ENCODE measurements around the gene FAM117A.

Gene FAM117A

DNA sequence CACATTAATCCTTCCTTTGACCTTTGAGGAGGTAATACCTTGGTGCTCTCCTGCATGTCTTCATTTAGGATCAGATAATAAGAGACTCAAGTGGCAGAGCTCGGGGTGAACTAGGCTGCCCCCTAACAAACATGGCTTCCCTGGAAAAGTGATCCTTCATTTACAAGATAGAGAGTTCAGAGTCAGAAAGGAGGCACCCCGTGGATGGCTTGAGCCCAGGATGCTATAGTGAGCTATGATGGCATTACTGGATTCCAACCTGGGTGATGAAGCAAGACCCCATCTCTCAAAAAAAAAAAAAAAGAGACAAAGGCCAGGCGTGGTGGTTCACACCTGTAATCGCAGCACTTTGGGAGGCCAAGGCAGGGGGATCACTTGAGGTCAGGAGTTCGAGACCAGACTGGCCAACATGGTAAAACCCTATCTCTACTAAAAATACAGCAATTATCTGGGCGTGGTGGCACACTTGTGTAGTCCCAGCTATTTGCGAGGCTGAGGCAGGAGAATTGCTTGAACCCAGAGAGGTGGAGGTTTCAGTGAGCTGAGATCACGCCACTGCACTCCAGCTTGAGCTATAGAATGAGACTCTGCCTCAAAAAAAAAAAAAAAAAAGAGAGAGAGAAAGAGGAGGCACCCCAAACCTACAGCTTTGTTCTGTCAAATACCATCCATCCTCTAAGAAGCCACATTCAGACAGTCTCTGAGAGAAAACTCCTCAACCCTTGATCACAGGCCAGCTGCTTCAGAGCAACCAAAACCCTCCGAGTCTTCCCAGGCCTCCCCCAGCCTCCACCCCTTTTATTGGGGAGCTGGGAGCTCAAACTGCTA is 7.4 kb downstream of the FAM117A start:
- H3K4me1 ChIP-seq = peaks cover 4% of the 10 kb centered on the region
- DNase-seq (ENCODE audit: low spot score in 2 of 2) = no peak
- H3K4me3 ChIP-seq = no peak overlapping the region
- in situ Hi-C loops (cut with MboI; ENCODE audit: low sequenced_read_pairs) = no loop called here
- no peaks in the 10 kb centered on the region for H3K36me3 ChIP-seq (replicated peaks)
- no peaks in the 10 kb centered on the region for H3K27me3 ChIP-seq (ENCODE audit: low read depth)
- H3K9me3 ChIP-seq = no peaks in the 10 kb centered on the region

DNA sequence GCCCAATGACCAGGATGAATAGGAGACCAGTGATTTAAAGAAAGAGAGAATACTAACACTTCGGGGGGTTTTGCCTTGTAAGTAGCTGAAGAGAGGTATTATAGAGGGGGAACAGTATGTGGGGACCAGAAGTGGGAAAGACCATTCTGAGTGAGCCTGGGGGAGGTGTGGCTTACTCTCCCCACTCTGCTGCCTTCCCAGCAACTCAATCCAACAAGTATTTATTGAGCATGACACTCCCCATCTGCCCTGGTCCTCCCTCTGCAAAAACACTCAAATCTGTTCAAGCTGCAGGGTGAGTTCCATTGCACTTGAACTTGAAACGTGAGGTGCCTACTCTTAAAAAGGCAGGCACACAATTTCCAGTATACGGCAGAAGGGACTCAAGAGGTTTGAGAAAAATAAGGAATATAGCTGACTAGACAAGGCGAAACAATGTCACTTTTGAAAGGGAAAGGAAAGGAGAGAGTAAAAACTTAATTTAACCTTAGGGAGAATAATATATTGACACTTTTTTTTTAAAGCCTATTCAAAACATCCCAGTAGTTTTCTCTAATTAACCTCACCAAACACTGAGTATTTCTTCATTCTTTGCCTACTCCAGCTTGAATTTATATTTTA is 8.2 kb downstream of the FAM117A start:
- peaks cover 4% of the 10 kb centered on the region for H3K4me1 ChIP-seq

DNA sequence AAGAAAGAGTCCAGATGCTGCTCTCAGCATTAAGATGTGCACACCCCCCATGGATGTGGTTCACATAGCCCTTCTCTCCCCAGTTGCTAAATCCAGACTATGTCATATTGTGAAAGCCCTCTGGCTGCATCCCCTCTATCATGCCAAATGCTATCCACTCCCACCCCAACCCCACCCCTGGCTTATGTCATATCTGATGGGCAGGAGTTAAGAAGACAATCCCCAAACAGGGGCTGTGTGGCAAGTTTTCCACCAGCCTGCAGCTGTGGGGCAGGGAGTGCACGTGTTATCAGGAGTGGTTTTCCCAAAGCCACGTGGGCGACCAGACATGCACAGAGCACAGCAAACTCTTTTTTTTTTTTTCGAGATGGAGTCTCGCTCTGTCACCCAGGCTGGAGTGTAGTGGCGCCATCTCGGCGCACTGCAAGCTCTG is 10.0 kb downstream of the FAM117A start:
- no peaks in the 10 kb centered on the region for H3K36me3 ChIP-seq (replicated peaks)
- no peak overlapping the region for H3K4me3 ChIP-seq
- in situ Hi-C loops (cut with MboI; ENCODE audit: low sequenced_read_pairs) = no loop called here
- no peak for DNase-seq (ENCODE audit: low spot score in 2 of 2)
- no peaks in the 10 kb centered on the region for H3K9me3 ChIP-seq
- no peaks in the 10 kb centered on the region for H3K4me1 ChIP-seq
- no peaks in the 10 kb centered on the region for H3K27me3 ChIP-seq (ENCODE audit: low read depth)

More for the DNA sequence above, 8.2 kb downstream of the FAM117A start:
- no peaks in the 10 kb centered on the region for H3K27me3 ChIP-seq (ENCODE audit: low read depth)
- no peak for DNase-seq (ENCODE audit: low spot score in 2 of 2)
- no peaks in the 10 kb centered on the region for H3K9me3 ChIP-seq
- H3K4me3 ChIP-seq = no peak overlapping the region
- H3K36me3 ChIP-seq (replicated peaks) = no peaks in the 10 kb centered on the region
- in situ Hi-C loops (cut with MboI; ENCODE audit: low sequenced_read_pairs) = no loop called here

DNA sequence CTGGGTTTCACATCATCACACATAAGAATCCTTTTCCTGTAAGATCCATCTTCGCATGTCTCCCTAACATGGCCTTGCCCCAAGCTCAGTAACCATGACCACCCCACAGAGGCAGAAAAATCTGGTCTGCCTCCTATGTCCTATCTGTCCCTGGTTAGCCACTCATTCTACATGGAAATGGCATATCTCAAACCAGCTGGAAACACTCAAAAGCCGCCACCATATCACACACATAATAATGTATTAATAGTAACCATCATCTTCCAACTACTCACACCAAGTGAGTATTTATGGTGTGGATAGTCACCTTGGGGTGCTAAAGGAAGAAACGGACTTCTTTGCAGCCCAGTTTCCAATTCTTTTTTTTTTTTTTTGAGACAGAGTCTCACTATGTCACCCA is 11.4 kb downstream of the FAM117A start:
- no peak overlapping the region for H3K4me3 ChIP-seq
- no peaks in the 10 kb centered on the region for H3K9me3 ChIP-seq
- H3K36me3 ChIP-seq (replicated peaks) = no peaks in the 10 kb centered on the region
- no peaks in the 10 kb centered on the region for H3K4me1 ChIP-seq
- DNase-seq (ENCODE audit: low spot score in 2 of 2) = no peak
- H3K27me3 ChIP-seq (ENCODE audit: low read depth) = no peaks in the 10 kb centered on the region
- in situ Hi-C loops (cut with MboI; ENCODE audit: low sequenced_read_pairs) = no loop called here

DNA sequence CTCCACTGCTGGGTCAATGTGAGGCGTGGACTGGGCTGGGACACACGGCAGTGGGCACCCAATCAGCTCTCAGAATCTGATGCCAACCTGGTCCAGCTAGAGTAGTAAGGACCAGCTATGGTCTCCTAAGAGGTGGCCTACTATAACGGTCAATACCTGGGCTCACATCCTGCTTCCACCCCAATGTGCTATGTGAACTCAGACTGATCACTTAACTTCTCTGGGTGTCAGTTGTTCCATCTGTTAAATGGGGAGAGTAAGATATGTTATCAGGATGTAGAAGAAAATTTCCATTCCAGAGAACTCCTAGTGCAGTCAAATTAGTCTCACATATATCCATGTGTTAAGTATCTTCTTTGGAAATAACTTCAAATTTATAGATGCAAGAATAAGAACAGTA is 14.2 kb downstream of the FAM117A start:
- no peaks in the 10 kb centered on the region for H3K4me1 ChIP-seq
- no peaks in the 10 kb centered on the region for H3K9me3 ChIP-seq
- no peak for DNase-seq (ENCODE audit: low spot score in 2 of 2)
- no peak overlapping the region for H3K4me3 ChIP-seq
- H3K27me3 ChIP-seq (ENCODE audit: low read depth) = no peaks in the 10 kb centered on the region
- in situ Hi-C loops (cut with MboI; ENCODE audit: low sequenced_read_pairs) = no loop called here
- H3K36me3 ChIP-seq (replicated peaks) = no peaks in the 10 kb centered on the region

DNA sequence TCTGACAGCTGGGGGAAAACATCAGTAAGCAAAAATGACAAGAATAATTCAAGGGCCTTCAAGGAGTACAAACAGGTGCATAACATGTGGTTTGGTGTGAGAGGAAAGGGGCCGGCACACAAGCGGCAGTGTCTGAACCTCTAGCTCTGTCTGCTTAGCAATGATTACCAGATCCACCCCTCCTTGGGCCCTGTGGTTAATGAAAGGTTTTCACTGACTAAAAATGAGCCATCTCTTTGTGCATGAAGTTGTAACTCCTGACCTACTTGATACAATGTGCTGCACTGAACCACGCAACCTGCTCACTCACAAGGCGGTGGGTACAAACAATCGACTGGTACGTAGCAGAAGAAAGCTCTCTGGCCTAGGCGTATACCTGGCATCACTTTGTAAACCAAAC is 15.1 kb downstream of the FAM117A start:
- no peaks in the 10 kb centered on the region for H3K4me1 ChIP-seq
- no peaks in the 10 kb centered on the region for H3K36me3 ChIP-seq (replicated peaks)
- in situ Hi-C loops (cut with MboI; ENCODE audit: low sequenced_read_pairs) = no loop called here
- H3K4me3 ChIP-seq = no peak overlapping the region
- H3K27me3 ChIP-seq (ENCODE audit: low read depth) = no peaks in the 10 kb centered on the region
- no peaks in the 10 kb centered on the region for H3K9me3 ChIP-seq
- DNase-seq (ENCODE audit: low spot score in 2 of 2) = no peak

DNA sequence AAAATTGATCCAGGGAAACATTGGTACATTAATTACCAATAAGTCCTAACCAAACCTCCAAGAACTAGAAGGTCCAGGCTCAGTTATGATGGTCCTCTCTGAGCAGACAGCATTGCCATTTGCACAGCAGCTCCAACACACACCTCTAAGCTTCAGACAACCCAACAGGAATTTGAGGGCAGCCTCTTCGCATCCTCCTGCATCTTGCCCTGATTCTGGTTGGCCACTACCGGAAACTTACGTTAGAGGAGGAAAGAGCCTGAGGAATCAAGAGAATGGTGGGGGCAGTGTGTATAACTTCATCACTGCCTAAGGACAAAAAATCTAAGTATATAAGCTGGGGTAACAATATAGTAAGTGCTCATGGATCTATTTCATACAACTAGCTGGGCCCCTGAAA is 15.7 kb downstream of the FAM117A start:
- Histone ChIP-seq H3K9me3 (no peaks in the 10 kb centered on the region), H3K4me1 (no peaks in the 10 kb centered on the region), H3K27me3 (ENCODE audit: low read depth) (no peaks in the 10 kb centered on the region), H3K36me3 (replicated peaks) (no peaks in the 10 kb centered on the region), H3K4me3 (no peak overlapping the region)
- in situ Hi-C loops (cut with MboI; ENCODE audit: low sequenced_read_pairs) = no loop called here
- no peak for DNase-seq (ENCODE audit: low spot score in 2 of 2)

DNA sequence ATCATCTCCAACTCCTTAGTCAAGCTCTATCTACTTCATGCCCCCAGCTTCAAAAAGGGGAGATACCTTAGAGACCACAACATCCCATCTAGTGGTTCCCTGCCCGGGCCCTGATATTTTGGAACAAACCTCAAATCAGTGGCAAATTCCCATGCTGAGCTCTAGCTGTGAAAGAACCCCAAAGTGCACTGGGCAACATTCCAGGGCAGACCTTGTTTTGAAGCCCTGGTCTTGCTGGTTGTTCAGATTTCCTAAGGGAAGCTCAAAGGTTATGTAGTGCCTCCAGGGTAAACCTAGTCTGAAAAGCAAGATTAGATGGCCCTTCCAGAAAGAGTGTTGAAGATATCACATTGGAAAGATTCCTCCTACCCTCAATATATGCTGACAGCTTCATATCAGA is 16.3 kb downstream of the FAM117A start:
- in situ Hi-C loops (cut with MboI; ENCODE audit: low sequenced_read_pairs) = no loop called here
- no peak for DNase-seq (ENCODE audit: low spot score in 2 of 2)
- no peak overlapping the region for H3K4me3 ChIP-seq
- no peaks in the 10 kb centered on the region for H3K27me3 ChIP-seq (ENCODE audit: low read depth)
- no peaks in the 10 kb centered on the region for H3K36me3 ChIP-seq (replicated peaks)
- H3K9me3 ChIP-seq = no peaks in the 10 kb centered on the region
- H3K4me1 ChIP-seq = no peaks in the 10 kb centered on the region

DNA sequence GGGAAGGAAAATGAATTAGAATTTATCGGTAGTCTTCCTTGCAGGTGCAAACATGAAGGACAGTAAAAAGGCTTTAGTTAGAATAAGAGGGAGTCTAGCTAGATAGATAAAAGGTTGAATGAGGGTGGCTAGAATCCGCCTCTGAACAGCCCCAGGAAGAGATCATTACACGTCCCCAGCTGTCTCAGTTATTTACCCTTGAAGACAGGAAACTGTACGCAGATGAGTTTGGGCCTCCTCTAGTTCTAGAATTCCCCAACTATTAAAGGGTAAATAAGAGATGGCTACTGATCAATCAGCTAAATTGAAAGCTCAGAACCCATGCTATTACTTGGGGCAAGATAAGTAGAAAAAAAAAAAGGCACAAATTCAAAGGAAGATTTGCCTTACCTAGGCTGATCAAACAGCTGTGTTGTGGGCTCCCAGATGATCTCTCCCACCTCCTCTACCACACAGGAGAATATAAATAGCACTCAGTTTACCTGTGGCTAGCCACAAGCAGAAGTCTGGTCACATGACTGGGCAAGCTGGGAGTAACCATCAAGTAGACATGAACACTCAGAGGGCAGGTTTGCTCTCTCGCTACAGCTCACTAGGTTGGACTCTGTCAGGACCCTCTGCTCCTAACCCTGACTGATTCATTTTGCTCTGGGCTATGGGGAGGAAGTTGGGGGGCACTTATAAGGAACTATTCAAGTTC is 17.0 kb downstream of the FAM117A start:
- Histone ChIP-seq H3K36me3 (replicated peaks) (no peaks in the 10 kb centered on the region), H3K27me3 (ENCODE audit: low read depth) (no peaks in the 10 kb centered on the region), H3K4me1 (no peaks in the 10 kb centered on the region), H3K4me3 (no peak overlapping the region), H3K9me3 (no peaks in the 10 kb centered on the region)
- in situ Hi-C loops (cut with MboI; ENCODE audit: low sequenced_read_pairs) = no loop called here
- no peak for DNase-seq (ENCODE audit: low spot score in 2 of 2)

DNA sequence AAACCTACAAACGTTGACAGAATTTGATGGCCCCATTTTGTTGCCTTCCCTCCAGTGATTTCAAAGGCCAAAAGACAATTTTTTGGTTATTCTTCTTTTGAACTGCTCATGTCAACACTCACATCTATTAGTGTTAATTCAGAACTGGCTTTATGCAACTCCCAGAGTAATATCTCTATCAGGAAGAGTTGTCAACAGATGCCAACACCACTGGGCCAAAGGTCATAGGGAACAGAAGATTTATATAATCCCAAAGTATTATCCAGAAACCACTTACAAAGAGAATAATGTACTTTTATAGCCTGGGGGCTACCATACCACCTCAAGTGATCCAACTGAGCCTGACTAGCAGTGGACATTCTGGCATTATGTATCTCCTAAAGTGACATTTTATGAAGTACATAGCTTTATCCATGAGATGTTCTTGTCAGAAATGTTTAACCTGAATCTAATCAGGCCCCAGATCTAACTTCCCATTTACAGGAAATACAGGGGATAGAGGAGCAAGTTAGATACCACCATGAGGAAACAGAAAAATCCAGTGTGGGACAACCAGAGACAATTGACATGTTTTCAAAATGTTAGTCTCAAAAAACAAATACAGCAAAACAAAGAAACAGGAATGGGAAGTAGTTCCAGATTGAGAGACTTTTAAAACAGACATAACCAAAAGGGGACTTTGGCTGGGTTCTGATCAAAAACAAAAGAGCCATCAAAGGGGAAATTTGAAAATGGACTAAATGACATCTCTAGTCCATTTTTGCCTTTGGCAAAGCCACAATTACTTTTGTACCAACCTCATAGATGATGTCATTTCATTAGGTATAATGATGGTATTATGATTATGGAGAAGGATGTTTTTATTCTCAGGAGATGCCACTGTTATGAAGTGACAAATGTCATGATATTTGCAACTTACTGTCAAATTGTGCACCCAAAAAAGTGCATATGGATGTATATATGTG is 18.5 kb downstream of the FAM117A start:
- no peaks in the 10 kb centered on the region for H3K4me1 ChIP-seq
- no peak overlapping the region for H3K4me3 ChIP-seq
- no peaks in the 10 kb centered on the region for H3K36me3 ChIP-seq (replicated peaks)
- H3K27me3 ChIP-seq (ENCODE audit: low read depth) = no peaks in the 10 kb centered on the region
- no peaks in the 10 kb centered on the region for H3K9me3 ChIP-seq
- in situ Hi-C loops (cut with MboI; ENCODE audit: low sequenced_read_pairs) = no loop called here
- DNase-seq (ENCODE audit: low spot score in 2 of 2) = no peak

DNA sequence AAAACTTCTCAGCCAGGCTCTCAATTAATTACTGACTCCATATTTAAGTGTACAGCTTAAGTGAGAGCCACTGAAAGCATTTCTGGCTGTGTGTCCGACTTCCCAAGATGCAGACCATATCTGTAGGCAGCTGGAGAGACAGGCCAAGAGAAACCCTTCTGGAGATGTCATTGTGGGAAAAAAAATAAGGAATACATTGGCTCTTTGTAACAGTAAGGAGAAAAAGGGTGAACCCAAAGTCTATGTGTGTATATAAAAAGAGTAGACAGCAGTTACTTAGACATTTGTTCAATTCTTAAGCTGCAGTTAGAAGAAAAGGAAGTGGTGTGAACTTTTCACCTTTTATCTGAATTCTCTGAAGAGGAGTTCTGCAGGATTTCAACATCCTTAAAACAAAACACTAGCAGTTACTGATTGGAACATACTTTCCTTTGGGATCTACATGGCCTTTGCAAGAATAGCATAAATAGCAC is 21.7 kb downstream of the FAM117A start:
- in situ Hi-C loops (cut with MboI; ENCODE audit: low sequenced_read_pairs) = no loop called here
- Histone ChIP-seq H3K4me1 (no peaks in the 10 kb centered on the region), H3K4me3 (no peak overlapping the region), H3K9me3 (no peaks in the 10 kb centered on the region), H3K27me3 (ENCODE audit: low read depth) (no peaks in the 10 kb centered on the region), H3K36me3 (replicated peaks) (no peaks in the 10 kb centered on the region)
- DNase-seq (ENCODE audit: low spot score in 2 of 2) = no peak

DNA sequence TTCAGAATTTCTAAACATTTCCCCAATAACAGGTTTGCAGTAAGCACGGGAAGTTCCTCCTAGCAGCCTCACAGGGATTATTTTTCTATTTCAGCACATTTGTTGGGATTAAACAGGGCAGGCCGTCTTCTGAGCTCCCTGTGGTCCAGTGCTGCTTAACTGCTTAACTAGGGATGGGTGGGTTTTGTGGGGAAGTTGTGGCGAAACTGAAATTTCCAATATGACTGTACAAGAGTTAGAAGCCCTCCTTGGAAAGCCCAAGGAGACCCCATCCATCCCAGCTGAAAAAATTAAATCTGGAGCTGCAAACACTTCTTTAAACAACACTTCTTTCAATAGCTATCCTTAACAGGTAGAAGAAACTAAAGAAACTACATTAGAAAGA is 22.2 kb downstream of the FAM117A start:
- Histone ChIP-seq H3K9me3 (no peaks in the 10 kb centered on the region), H3K4me3 (no peak overlapping the region), H3K4me1 (no peaks in the 10 kb centered on the region), H3K36me3 (replicated peaks) (no peaks in the 10 kb centered on the region), H3K27me3 (ENCODE audit: low read depth) (no peaks in the 10 kb centered on the region)
- DNase-seq (ENCODE audit: low spot score in 2 of 2) = no peak
- in situ Hi-C loops (cut with MboI; ENCODE audit: low sequenced_read_pairs) = no loop called here

DNA sequence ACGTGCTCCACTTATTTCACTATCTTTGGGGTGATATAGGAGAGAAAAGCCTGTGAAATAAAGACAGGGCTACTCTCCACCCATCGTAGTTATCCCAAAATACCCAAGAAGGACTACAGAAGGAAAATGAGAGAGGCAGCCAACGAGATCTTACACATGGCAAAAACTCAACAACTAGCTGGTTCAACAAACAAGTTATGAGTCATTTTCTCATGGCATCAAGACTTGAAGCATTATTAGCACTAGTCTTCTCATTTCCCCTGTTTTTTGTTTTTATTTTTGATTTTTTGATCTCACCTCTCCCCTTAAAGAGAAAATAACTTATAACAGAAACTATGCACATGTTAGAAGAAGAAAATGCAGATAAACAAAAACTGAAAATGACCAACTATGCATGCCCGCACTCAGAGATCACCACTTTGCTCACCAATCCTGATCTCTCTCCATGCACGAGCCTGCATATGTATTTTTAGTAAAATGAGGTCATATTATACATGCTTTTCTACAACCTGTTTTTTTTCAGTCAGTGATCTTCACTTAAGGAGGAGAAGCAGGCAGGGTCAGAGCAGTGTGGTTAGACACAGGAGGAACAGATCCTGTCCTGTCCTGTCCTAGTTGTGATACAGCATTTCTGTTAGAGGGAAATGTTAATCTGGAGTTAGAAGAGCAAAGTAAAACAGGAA is 22.8 kb downstream of the FAM117A start:
- Histone ChIP-seq H3K36me3 (replicated peaks) (no peaks in the 10 kb centered on the region), H3K27me3 (ENCODE audit: low read depth) (no peaks in the 10 kb centered on the region), H3K4me3 (no peak overlapping the region), H3K4me1 (no peaks in the 10 kb centered on the region), H3K9me3 (no peaks in the 10 kb centered on the region)
- DNase-seq (ENCODE audit: low spot score in 2 of 2) = no peak
- in situ Hi-C loops (cut with MboI; ENCODE audit: low sequenced_read_pairs) = no loop called here
